DOHH2 (cell line): ENCODE results near the gene ECI2.

ENCODE experiments used
- EZH2phosphoT487 ChIP-seq: fragments of 200-600 bp; sonication (generic); IDR thresholded peaks from 2 replicates; pipeline ENCODE4 v1.6.1; 2017; ENCODE audit warnings: borderline replicate concordance, mild to moderate bottlenecking, antibody characterized with exemption, low read length, moderate library complexity, mixed read lengths
- TF ChIP-seq, protein P1 (sequence below): fragments of 200-600 bp; sonication (generic); IDR thresholded peaks from one replicate; pipeline ENCODE4 v1.5.1; 2014; ENCODE audit warnings: antibody characterized with exemption, mild to moderate bottlenecking, low read depth, low read length; ENCODE audit not compliant: poor library complexity, severe bottlenecking

DNA sequence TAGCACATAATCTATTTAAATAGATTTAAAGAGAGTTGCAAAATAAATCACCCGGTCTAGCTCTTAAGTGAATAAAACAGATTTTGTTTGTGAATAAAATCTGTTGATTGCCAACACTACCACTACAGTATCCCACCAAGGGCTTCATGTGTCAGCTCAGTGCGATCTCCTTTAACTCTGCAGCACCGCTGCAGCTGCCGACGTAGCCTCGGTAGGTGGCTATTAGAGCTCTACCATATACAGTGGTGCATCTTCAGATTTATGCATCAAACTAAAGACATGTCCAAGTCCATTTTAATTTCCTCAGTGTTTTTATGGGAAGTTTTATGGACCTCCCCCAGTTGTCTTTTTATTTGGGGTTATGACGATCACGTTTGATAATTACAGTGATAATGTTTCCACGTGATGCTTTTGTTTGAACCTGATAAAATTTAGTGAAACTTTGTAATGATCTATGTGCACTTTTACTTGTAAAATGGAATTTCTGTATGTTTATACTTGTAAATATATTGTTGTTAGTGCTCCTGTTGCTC lies 26.7 kb downstream of the ECI2 start:
- TF ChIP-seq, protein P1, sequence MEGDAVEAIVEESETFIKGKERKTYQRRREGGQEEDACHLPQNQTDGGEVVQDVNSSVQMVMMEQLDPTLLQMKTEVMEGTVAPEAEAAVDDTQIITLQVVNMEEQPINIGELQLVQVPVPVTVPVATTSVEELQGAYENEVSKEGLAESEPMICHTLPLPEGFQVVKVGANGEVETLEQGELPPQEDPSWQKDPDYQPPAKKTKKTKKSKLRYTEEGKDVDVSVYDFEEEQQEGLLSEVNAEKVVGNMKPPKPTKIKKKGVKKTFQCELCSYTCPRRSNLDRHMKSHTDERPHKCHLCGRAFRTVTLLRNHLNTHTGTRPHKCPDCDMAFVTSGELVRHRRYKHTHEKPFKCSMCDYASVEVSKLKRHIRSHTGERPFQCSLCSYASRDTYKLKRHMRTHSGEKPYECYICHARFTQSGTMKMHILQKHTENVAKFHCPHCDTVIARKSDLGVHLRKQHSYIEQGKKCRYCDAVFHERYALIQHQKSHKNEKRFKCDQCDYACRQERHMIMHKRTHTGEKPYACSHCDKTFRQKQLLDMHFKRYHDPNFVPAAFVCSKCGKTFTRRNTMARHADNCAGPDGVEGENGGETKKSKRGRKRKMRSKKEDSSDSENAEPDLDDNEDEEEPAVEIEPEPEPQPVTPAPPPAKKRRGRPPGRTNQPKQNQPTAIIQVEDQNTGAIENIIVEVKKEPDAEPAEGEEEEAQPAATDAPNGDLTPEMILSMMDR: no peak
- TF ChIP-seq EZH2phosphoT487: no peak
